OCI-LY1 (cell line): ENCODE measurements around the gene CFAP58.

Source experiments
- CTCF ChIP-seq: fragments of 200-600 bp; sonication (generic), shearing (Covaris generic); IDR thresholded peaks from 2 replicates; pipeline ENCODE4 v1.5.1; 2017; ENCODE audit warnings: mild to moderate bottlenecking, antibody characterized with exemption, low read length, moderate library complexity, mixed read lengths
- EZH2 ChIP-seq: fragments of 200-600 bp; sonication (generic), shearing (Covaris generic); IDR thresholded peaks from 2 replicates; pipeline ENCODE4 v1.8.0; 2017; ENCODE audit warnings: borderline replicate concordance, mixed run types, mild to moderate bottlenecking, antibody characterized with exemption, low read length, moderate library complexity, mixed read lengths

DNA sequence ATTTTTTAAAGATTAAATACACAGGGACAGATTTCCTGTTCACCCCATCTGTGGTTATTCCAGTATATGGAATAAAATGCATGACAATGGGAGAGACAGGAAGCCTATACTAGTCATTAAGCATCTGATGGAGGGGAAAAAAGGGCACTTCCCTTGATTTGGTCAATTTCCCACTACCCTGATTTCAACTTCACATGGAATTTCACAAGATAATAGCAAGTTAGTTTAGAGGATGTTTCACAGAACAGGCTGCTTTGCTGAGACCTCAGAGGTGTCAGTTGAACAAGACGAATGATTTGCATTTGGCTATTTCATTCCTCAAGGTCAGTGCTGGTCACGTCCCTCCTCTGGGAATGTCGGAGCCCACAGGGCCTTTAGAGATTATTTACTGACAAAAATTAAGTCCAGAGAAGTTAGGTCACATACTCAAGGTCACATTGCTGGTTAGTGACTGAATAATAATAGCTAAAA lies 10.7 kb upstream of the CFAP58 start:
- TF ChIP-seq CTCF (no peak), EZH2 (no peak)
